Measurements from ENCODE around the gene UBR3. TPM values are rescaled to one million over a fixed set of nuclear protein-coding genes. Genes with fewer than 3 reads are reported as not detected.

UBR3 gene
- 10 to 100 TPM; 28.6 to 32.7 TPM for total RNA-seq

DNA sequence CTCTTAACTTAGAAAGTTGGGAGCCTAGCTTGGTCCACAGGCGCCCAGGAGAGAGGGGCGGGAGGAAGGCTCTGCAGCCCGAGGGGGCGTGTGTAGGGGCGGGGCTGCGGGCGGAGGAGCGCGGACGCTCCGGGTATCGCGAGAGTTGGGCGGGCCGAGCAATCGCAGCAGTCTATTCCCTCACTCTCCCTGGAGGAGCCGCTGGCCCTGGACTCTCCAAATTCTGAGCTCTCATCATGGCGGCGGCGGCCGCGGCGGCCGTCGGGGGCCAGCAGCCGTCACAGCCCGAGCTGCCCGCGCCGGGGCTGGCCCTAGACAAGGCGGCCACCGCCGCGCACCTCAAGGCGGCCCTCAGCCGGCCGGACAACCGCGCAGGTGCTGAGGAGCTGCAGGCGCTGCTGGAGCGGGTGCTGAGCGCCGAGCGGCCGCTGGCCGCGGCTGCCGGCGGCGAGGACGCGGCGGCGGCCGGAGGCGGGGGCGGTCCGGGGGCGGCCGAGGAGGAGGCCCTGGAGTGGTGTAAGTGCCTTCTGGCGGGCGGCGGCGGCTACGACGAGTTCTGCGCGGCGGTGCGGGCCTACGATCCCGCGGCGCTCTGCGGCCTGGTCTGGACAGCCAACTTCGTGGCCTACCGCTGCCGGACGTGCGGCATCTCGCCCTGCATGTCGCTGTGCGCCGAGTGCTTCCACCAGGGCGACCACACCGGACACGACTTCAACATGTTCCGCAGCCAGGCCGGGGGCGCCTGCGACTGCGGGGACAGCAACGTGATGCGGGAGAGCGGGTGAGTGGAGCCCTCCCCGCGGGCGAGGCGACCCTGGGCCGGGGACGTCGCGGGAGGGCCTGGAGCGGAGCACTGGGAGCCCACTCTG lies at the start of gene UBR3:
Gene UBR3 (plus strand): TSS at position 183 of the 869 bp plus-strand sequence. CDS start 54 bp downstream, at position 237.
- peak within 1 kb of the TSS; percentile 94 for H3K27ac Mint-ChIP-seq
- peak; percentile 86 for ATAC-seq (replicated peaks)
- H3K4me1 Mint-ChIP-seq: peaks cover 28% of the 10 kb centered on the region
- H3K36me3 Mint-ChIP-seq (ENCODE audit: low read depth): peaks cover 45% of the 10 kb centered on the region
- peak within 1 kb of the TSS; percentile 98 for H3K4me3 Mint-ChIP-seq
- H3K9me3 Mint-ChIP-seq: no peaks in the 10 kb centered on the region
- no peaks in the 10 kb centered on the region for H3K27me3 Mint-ChIP-seq

GRCh38 chr2:169778446-169778845 lies 48.8 kb upstream of the UBR3 start:
- no peak overlapping the region for H3K4me3 Mint-ChIP-seq
- H3K9me3 Mint-ChIP-seq: no peaks in the 10 kb centered on the region
- no peaks in the 10 kb centered on the region for H3K4me1 Mint-ChIP-seq
- H3K36me3 Mint-ChIP-seq (ENCODE audit: low read depth): no peaks in the 10 kb centered on the region
- H3K27ac Mint-ChIP-seq: no peak overlapping the region
- peaks cover 3% of the 10 kb centered on the region for H3K27me3 Mint-ChIP-seq
- ATAC-seq (replicated peaks): no peak

DNA sequence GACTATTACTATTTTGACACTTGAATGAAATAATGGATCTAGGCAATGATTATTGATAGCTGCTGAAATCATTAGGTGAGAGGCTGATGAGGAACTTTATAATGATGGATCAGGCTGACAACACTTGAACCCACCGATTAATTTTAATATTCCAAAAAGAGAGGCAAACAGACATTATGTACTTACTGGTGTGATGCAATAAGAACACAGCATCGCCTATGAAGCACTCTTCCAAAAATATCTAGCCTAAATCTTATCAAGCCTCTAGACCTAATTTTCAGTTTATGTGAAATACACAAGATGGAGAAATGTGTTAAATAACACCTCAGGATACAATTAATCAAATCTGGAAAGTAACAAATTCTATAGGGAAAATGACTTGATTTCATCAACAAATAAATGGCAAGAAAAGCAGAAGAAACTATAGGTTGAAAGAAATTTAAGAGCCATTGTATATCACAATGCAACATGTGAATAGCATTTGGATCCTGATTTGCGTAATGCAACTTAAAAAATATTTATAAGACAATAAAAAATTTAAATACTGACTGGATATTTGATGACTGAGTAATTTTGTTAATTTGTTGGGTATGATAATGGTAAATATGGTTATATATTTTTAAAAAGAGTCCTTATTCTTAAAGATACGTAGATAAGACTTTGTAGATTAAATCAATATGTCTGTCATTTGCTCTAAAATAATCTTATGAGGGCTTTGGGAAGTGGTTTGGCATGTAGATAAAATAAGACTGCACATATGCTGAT lies 45.8 kb upstream of the UBR3 start:
- H3K4me1 Mint-ChIP-seq: no peaks in the 10 kb centered on the region
- no peak for ATAC-seq (replicated peaks)
- H3K9me3 Mint-ChIP-seq: no peaks in the 10 kb centered on the region
- no peaks in the 10 kb centered on the region for H3K36me3 Mint-ChIP-seq (ENCODE audit: low read depth)
- H3K27me3 Mint-ChIP-seq: peaks cover 3% of the 10 kb centered on the region
- H3K27ac Mint-ChIP-seq: no peak overlapping the region
- no peak overlapping the region for H3K4me3 Mint-ChIP-seq

GRCh38 chr2:169782513-169782912 lies 44.7 kb upstream of the UBR3 start:
- Mint-ChIP-seq H3K36me3 (ENCODE audit: low read depth) (no peaks in the 10 kb centered on the region), H3K27me3 (peaks cover 4% of the 10 kb centered on the region), H3K4me3 (no peak overlapping the region), H3K27ac (no peak overlapping the region), H3K9me3 (no peaks in the 10 kb centered on the region), H3K4me1 (no peaks in the 10 kb centered on the region)
- no peak for ATAC-seq (replicated peaks)

GRCh38 chr2:169790581-169790980 lies 36.7 kb upstream of the UBR3 start:
- no peak overlapping the region for H3K27ac Mint-ChIP-seq
- H3K4me1 Mint-ChIP-seq: no peaks in the 10 kb centered on the region
- peaks cover 27% of the 10 kb centered on the region for H3K27me3 Mint-ChIP-seq
- no peaks in the 10 kb centered on the region for H3K9me3 Mint-ChIP-seq
- no peaks in the 10 kb centered on the region for H3K36me3 Mint-ChIP-seq (ENCODE audit: low read depth)
- H3K4me3 Mint-ChIP-seq: no peak overlapping the region
- no peak for ATAC-seq (replicated peaks)

DNA sequence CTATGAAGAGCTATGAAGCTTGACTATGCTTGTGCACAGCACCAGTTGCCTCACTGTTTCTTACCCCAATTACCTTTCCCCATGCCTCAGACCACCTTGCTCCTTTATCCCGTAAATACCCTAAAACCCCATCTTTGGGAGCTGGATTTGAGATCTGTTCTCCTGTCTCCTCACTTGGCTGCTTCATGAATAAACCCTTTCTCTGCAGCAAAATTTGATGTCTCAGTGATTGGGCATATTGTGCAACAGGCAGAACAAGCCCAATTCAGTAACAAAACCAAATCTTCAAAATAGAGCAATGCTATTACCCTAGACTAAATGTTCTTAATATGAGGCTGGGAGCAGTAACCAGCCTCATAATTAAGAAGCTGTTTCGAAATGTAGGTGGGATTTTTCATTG lies 32.1 kb upstream of the UBR3 start:
- H3K36me3 Mint-ChIP-seq (ENCODE audit: low read depth): peaks cover 10% of the 10 kb centered on the region

DNA sequence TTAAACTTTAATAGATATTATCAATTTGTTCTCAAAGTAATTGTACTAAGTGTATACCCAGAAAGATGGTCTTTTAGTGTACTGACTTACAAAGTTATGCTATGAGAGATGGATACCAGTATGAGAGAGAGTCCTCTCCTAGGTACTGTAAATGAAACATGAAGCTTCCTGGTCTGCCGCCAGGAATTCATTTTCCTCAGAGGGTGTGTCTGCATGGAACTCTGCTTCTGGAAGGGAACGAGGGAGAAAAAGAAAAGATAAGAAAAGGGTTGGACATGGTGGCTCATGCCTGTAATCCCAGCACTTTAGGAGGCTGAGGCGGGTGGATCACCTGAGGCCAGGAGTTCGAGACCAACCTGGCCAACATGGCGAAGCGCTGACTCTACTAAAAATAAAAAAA lies 30.8 kb upstream of the UBR3 start:
- Mint-ChIP-seq H3K27ac (no peak overlapping the region), H3K4me1 (no peaks in the 10 kb centered on the region), H3K36me3 (ENCODE audit: low read depth) (peaks cover 20% of the 10 kb centered on the region), H3K4me3 (no peak overlapping the region), H3K9me3 (no peaks in the 10 kb centered on the region), H3K27me3 (peaks cover 4% of the 10 kb centered on the region)
- no peak for ATAC-seq (replicated peaks)

More for the DNA sequence above, 32.1 kb upstream of the UBR3 start:
- no peaks in the 10 kb centered on the region for H3K9me3 Mint-ChIP-seq
- H3K4me3 Mint-ChIP-seq: no peak overlapping the region
- peaks cover 4% of the 10 kb centered on the region for H3K27me3 Mint-ChIP-seq
- no peaks in the 10 kb centered on the region for H3K4me1 Mint-ChIP-seq
- no peak for ATAC-seq (replicated peaks)
- H3K27ac Mint-ChIP-seq: no peak overlapping the region

GRCh38 chr2:169797601-169798000 lies 29.7 kb upstream of the UBR3 start:
- no peaks in the 10 kb centered on the region for H3K4me1 Mint-ChIP-seq
- peak overlapping the region; percentile 98 for H3K27ac Mint-ChIP-seq
- no peaks in the 10 kb centered on the region for H3K27me3 Mint-ChIP-seq
- ATAC-seq (replicated peaks): no peak
- no peaks in the 10 kb centered on the region for H3K9me3 Mint-ChIP-seq
- peak overlapping the region; percentile 97 for H3K4me3 Mint-ChIP-seq
- peaks cover 32% of the 10 kb centered on the region for H3K36me3 Mint-ChIP-seq (ENCODE audit: low read depth)

DNA sequence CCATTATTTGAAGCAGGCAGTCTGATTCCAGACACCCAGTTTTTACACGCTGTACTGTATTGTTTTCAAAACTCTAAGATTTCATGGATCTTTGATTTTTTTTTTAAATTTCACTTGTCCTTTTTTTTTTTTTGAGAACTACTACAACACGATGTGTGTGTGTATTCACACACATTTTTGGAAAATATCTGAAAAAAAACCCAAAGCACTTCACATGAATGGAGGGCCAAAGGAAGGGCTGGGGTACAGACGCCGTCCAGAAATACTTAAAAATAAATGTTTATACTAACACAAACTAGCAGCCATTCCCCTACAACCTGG lies 28.9 kb upstream of the UBR3 start:
- H3K27me3 Mint-ChIP-seq: no peaks in the 10 kb centered on the region
- peaks cover 36% of the 10 kb centered on the region for H3K36me3 Mint-ChIP-seq (ENCODE audit: low read depth)
- peak overlapping the region; percentile 97 for H3K4me3 Mint-ChIP-seq
- ATAC-seq (replicated peaks): no peak
- no peaks in the 10 kb centered on the region for H3K9me3 Mint-ChIP-seq
- H3K4me1 Mint-ChIP-seq: no peaks in the 10 kb centered on the region
- H3K27ac Mint-ChIP-seq: peak overlapping the region; percentile 98

DNA sequence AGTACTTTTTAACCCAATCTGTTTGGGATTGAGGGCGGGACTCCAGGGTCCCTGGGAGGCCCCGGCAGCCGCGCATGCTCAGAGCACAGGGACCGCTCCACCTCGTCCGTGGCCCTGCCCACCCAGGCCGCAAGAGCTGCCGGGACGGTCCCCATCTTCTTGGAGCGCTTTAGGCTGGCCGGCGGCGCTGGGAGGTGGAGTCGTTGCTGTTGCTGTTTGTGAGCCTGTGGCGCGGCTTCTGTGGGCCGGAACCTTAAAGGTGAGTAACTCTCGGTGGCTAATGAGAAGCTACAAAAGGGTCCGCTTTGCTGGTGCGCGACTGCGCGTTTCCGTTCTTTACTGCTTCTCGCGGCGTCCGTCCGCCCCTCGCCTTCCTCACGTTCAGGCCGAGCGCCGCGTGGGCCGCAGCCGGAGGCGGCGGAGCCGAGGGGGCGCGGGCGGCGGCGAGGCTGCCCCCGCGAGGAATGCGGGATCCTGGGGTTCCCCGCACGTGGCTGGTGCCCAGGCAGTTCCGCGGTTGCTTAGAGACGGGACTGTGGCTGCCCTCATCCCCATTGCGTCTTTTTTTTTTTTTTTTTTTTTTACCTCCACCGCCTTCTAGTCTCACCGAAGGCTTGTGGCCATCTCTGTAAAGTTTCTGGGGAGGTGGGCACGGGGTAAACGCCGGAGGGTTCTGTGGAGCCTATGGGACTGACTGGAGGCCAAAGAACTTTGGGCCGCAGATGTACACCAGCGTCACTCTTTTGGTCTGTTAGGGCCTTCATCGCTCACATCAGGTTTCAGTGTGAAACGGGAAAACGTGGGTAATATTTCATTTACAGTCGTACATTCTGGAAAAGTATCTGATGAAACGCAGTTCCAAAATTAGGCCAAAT lies 28.3 kb upstream of the UBR3 start, which contains the start of gene SSB:
Gene SSB (plus strand): TSS at position 154 of the 875 bp plus-strand sequence. CDS start 2,090 bp downstream, outside the sequence.
- H3K9me3 Mint-ChIP-seq: no peaks in the 10 kb centered on the region
- peak; percentile 96 for ATAC-seq (replicated peaks)
- peak within 1 kb of the TSS; percentile 97 for H3K4me3 Mint-ChIP-seq
- H3K36me3 Mint-ChIP-seq (ENCODE audit: low read depth): peaks cover 40% of the 10 kb centered on the region
- peak within 1 kb of the TSS; percentile 98 for H3K27ac Mint-ChIP-seq
- no peaks in the 10 kb centered on the region for H3K27me3 Mint-ChIP-seq
- no peaks in the 10 kb centered on the region for H3K4me1 Mint-ChIP-seq

GRCh38 chr2:169803480-169803879 lies 23.8 kb upstream of the UBR3 start:
- H3K4me3 Mint-ChIP-seq: no peak overlapping the region
- H3K4me1 Mint-ChIP-seq: no peaks in the 10 kb centered on the region
- no peaks in the 10 kb centered on the region for H3K9me3 Mint-ChIP-seq
- peaks cover 79% of the 10 kb centered on the region for H3K36me3 Mint-ChIP-seq (ENCODE audit: low read depth)
- H3K27me3 Mint-ChIP-seq: no peaks in the 10 kb centered on the region
- ATAC-seq (replicated peaks): no peak
- no peak overlapping the region for H3K27ac Mint-ChIP-seq

DNA sequence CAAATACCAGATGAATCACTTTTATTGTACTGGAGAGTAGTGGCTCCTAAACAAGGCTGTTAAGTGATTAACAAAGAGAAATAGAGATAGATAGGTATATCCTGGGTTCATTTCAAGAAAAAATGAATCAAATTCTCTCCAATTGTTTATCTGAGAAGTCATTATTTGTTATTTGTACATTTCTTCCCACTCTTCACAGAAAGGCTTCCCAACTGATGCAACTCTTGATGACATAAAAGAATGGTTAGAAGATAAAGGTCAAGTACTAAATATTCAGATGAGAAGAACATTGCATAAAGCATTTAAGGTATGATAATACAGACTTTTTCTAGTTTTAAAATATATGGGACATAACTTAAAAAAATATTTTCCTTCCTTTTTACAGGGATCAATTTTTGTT lies 20.7 kb upstream of the UBR3 start:
- no peak for ATAC-seq (replicated peaks)
- peaks cover 86% of the 10 kb centered on the region for H3K36me3 Mint-ChIP-seq (ENCODE audit: low read depth)
- H3K27me3 Mint-ChIP-seq: no peaks in the 10 kb centered on the region
- no peak overlapping the region for H3K4me3 Mint-ChIP-seq
- no peaks in the 10 kb centered on the region for H3K4me1 Mint-ChIP-seq
- H3K27ac Mint-ChIP-seq: peak overlapping the region; percentile 63
- H3K9me3 Mint-ChIP-seq: no peaks in the 10 kb centered on the region

DNA sequence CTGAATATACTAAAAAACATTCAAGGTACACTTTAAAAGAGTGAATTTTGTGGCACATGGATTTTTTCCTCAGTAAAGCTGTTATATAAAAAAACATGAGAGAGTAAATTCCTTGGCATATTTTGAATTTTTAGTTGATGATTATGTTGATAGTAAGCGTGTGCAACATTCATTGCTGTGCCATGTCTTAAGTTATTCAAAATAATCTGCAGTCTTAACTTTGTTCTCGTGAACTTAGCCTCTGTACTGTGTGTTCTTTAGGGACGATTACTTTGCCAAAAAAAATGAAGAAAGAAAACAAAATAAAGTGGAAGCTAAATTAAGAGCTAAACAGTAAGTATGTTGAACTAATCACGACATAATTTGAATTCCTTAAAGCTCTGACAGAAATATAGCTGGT lies 19.0 kb upstream of the UBR3 start:
- Mint-ChIP-seq H3K4me1 (no peaks in the 10 kb centered on the region), H3K27me3 (no peaks in the 10 kb centered on the region), H3K9me3 (no peaks in the 10 kb centered on the region), H3K36me3 (ENCODE audit: low read depth) (peaks cover 88% of the 10 kb centered on the region), H3K27ac (no peak overlapping the region), H3K4me3 (no peak overlapping the region)
- no peak for ATAC-seq (replicated peaks)

- H3K36me3 Mint-ChIP-seq (ENCODE audit: low read depth): peaks cover 96% of the 10 kb centered on the region
- H3K27ac Mint-ChIP-seq: peak overlapping the region; percentile 25
- H3K4me1 Mint-ChIP-seq: no peaks in the 10 kb centered on the region
- H3K4me3 Mint-ChIP-seq: no peak overlapping the region
- H3K27me3 Mint-ChIP-seq: no peaks in the 10 kb centered on the region
- no peaks in the 10 kb centered on the region for H3K9me3 Mint-ChIP-seq
- ATAC-seq (replicated peaks): peak; percentile 82
Measured at GRCh38 chr2:169815849-169816248, 11.4 kb upstream of the UBR3 start.
